PFSK-1 (cell line): ENCODE measurements around the gene PAPPA2.

Experiments
- FOXP2 ChIP-seq: optimal IDR thresholded peaks from 2 replicates; pipeline ENCODE3; 2011; ENCODE audit warnings: borderline replicate concordance, control low read depth, inconsistent platforms; ENCODE audit not compliant: insufficient read depth; ENCODE audit errors: extremely low read length, extremely low read depth
- POLR2AphosphoS5 ChIP-seq: IDR thresholded peaks from 2 replicates; pipeline ENCODE4 v1.6.1; 2012; ENCODE audit warnings: low read depth, mild to moderate bottlenecking, control low read depth, low read length, moderate library complexity
- SIN3A ChIP-seq: IDR thresholded peaks from 2 replicates; pipeline ENCODE4 v1.6.1; 2012; ENCODE audit warnings: mild to moderate bottlenecking, low read length, moderate library complexity, borderline replicate concordance; ENCODE audit not compliant: insufficient read depth
- TAF1 ChIP-seq: IDR thresholded peaks from 2 replicates; pipeline ENCODE4 v1.6.1; 2012; ENCODE audit warnings: low read length, control low read depth, borderline replicate concordance; ENCODE audit not compliant: insufficient read depth
- TF ChIP-seq, protein P1 (sequence below), 2 experiments: IDR thresholded peaks; 2 replicates each; pipeline versions ENCODE4 v1.6.1 to v1.8.0; 2011 to 2012; ENCODE audit warnings: low read depth in 2 of 2, low read length in 2 of 2, control low read depth in 1 of 2, inconsistent platforms in 1 of 2, mild to moderate bottlenecking in 1 of 2, moderate library complexity in 1 of 2; ENCODE audit not compliant: insufficient read depth in 1 of 2

PAPPA2 gene

DNA sequence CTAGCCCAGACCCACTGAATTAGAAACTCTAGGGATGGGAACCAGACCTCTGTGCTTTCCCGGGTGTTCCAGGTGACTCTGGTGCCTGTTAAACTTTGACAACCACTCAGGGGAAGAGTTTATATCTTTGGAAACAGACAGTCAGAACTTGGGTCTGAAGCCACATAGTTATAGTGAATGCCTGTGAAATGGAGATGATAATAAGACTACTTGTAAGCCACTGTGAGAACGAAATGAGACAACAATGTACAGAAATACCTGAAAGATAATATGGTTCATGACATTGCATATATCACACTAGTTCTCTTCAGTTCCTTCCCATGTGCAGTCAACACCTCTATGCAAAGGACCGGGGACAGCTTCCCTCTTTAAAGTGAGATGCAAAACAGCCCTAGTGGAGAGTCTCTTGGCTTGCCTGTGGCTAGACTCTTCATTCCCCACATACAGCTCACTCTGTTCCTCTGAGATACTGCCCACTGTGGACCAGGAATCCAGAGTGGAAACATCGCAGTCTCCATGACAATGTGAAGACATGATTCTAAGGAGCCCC, 414.1 kb downstream of the PAPPA2 start:
- TF ChIP-seq SIN3A (no peak), POLR2AphosphoS5 (no peak), FOXP2 (no peak), TAF1 (no peak)
- TF ChIP-seq, protein P1, sequence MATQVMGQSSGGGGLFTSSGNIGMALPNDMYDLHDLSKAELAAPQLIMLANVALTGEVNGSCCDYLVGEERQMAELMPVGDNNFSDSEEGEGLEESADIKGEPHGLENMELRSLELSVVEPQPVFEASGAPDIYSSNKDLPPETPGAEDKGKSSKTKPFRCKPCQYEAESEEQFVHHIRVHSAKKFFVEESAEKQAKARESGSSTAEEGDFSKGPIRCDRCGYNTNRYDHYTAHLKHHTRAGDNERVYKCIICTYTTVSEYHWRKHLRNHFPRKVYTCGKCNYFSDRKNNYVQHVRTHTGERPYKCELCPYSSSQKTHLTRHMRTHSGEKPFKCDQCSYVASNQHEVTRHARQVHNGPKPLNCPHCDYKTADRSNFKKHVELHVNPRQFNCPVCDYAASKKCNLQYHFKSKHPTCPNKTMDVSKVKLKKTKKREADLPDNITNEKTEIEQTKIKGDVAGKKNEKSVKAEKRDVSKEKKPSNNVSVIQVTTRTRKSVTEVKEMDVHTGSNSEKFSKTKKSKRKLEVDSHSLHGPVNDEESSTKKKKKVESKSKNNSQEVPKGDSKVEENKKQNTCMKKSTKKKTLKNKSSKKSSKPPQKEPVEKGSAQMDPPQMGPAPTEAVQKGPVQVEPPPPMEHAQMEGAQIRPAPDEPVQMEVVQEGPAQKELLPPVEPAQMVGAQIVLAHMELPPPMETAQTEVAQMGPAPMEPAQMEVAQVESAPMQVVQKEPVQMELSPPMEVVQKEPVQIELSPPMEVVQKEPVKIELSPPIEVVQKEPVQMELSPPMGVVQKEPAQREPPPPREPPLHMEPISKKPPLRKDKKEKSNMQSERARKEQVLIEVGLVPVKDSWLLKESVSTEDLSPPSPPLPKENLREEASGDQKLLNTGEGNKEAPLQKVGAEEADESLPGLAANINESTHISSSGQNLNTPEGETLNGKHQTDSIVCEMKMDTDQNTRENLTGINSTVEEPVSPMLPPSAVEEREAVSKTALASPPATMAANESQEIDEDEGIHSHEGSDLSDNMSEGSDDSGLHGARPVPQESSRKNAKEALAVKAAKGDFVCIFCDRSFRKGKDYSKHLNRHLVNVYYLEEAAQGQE (IDR thresholded peaks at IDR 0.05; ENCODE audit: insufficient read depth in 1 of 2, low read depth in 2 of 2, low read length in 2 of 2), result no peak

DNA sequence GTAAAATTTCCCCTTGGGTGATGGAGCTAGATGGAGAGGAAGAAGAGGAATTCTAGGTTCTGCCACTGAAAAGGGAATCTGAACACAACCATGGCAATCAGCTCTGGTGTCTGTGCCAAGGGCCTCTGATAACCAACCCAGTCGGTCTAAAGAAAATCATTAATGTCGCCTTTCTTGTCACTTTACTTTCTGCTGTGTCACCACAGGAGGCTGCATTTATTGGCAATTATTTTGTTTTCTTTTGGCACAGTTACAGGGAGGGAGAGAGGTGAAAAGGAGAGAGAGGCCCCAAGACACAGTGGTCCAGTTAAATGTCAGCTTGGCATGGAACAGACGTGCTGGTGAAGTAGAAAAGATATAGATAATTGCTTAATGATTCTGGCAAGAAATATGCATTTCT, 414.6 kb downstream of the PAPPA2 start:
- TF ChIP-seq TAF1 (no peak), SIN3A (no peak), FOXP2 (no peak)
- TF ChIP-seq, protein P1 (IDR thresholded peaks at IDR 0.05; ENCODE audit: insufficient read depth in 1 of 2, low read depth in 2 of 2, low read length in 2 of 2), result no peak

DNA sequence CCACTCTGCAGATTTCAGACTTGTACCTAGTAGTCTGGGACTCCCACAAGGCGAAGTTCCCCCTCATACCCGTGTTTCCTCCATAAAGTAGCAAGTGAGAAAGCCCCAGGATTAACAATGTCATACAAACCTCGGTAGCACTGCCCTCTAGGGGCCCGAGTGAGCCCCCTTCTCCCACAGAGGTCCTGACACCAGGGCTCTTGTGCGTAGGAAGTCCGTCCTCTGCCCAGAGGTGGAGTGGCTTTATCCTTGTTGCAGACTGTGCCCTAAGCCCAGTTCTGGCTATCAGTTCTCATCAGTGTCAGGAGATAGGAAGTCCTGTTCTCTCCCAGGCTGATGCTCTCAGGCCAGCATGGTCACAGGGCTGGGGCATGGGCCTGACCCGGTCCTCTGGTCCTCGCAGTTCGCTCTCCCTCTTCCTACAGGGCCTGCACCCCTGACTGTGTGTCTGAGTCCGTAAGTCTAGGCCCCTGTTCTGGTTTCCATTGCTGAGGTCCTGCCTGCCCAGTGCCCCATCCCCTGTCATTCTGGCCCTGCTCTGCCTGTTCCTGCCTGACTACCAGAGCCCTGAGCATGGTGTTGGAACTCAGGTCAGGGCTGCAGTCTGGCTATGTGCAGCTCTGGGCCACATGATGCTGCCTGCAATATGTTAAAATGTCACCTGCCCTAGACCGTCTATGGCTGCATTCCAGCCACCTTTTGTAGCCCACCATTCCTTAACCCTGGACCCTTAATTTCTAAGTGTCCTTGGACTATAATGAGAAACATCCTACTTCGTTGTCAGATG, 416.0 kb downstream of the PAPPA2 start:
- TF ChIP-seq POLR2AphosphoS5, result no peak
- TF ChIP-seq, protein P1 (IDR thresholded peaks at IDR 0.05; ENCODE audit: insufficient read depth in 1 of 2, low read depth in 2 of 2, low read length in 2 of 2), result no peak

DNA sequence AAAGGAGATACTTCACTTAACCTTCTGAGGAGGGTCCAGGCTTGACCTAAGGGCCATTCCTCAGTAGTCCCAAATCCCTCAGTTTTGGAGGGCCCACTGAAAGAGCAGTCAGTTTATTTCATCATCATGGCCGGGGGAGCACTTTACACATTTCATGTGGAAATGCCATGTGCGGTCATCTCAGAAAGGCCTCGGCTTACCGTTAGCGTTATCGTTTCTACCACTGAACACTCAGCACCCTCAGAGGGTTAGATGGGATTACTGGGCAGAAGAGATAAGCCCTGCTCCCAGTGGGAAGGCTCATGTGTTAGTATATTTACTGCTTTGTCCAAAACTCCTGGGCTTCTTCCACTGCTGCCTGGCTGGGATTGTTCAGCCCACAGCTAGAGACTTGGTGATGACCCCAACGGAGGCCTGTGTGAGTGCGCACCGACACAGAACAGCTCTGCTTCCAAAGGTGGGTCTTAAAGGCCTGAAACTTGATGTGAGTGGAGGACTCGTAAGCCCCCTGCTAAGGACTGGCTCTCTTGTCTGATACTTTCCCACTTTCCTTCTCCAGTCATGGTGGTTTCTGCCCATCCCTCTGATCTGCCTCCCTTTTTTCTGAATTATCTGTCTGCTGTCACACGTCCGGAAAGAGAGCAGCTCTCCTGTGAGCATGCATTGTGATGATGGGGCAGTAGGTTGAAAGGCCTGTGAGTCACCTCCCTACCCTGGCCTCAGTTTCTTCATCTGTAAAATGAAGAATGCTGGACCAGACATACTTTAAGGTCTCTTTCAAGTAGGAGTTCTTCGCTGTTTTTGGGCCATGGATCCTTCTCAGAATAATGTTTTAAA, 417.0 kb downstream of the PAPPA2 start:
- no peak for TF ChIP-seq FOXP2
- TF ChIP-seq TAF1, result no peak
- TF ChIP-seq, protein P1 (IDR thresholded peaks at IDR 0.05; ENCODE audit: insufficient read depth in 1 of 2, low read depth in 2 of 2, low read length in 2 of 2), result no peak
- TF ChIP-seq POLR2AphosphoS5, result no peak
- TF ChIP-seq SIN3A, result no peak
